ENCODE data around the gene ARHGAP10. TPM values are rescaled to one million over a fixed set of nuclear protein-coding genes. Genes with fewer than 3 reads are reported as not detected.
A peak's percentile ranks its signal among the peaks of the same experiment; 100 is the strongest.

Gene ARHGAP10
- total and polyA plus RNA-seq, 3 donors from 2014 or later = 17.4 to 108 (median 83.5) TPM

DNA sequence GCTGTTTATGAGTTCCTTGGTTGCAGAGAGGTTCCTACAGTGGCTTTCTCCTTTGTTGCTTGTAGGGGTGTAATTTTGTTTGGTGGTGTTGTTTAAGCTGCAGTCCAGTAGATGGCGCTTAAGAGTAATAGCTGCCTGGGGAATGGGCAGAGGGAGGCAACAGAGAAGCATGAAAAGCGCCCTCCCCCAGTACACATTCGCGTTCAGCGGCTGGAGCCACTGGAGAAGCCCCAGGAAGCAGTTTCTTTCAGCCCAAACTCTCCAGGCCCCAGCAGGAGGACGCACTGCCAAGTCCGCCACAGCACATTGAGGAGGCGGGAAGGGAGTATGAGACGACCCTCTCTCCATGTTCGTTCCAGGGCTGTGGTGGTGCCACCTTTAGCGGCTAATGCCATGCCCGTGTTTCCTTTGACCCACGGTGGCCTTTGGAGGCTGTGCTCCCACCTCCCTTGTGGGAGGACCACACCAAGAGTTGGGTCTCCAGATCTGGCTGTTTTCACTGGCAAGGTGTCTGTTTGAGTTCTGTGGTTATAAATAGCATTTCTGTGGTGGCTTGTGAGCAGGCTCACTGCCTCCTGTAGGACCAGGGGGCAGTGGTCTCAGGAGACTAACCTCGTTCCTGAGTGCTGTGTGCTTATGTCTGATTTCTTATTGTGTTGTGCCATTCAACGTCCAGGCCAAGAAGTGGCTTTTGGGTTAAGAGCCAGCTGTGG, 252.3 kb downstream of the ARHGAP10 start:
- H3K27ac ChIP-seq = no peak overlapping the region
- H3K27me3 ChIP-seq = no peaks in the 10 kb centered on the region
- H3K4me1 ChIP-seq = no peaks in the 10 kb centered on the region
- H3K36me3 ChIP-seq (ENCODE audit: low read depth, missing control alignments) = no peaks in the 10 kb centered on the region
- no peak overlapping the region for H3K4me3 ChIP-seq
- peak; percentile 28 for DNase-seq
- TF ChIP-seq POLR2A (IDR thresholded peaks at IDR 0.05) = no peak
- TF ChIP-seq, protein P1, sequence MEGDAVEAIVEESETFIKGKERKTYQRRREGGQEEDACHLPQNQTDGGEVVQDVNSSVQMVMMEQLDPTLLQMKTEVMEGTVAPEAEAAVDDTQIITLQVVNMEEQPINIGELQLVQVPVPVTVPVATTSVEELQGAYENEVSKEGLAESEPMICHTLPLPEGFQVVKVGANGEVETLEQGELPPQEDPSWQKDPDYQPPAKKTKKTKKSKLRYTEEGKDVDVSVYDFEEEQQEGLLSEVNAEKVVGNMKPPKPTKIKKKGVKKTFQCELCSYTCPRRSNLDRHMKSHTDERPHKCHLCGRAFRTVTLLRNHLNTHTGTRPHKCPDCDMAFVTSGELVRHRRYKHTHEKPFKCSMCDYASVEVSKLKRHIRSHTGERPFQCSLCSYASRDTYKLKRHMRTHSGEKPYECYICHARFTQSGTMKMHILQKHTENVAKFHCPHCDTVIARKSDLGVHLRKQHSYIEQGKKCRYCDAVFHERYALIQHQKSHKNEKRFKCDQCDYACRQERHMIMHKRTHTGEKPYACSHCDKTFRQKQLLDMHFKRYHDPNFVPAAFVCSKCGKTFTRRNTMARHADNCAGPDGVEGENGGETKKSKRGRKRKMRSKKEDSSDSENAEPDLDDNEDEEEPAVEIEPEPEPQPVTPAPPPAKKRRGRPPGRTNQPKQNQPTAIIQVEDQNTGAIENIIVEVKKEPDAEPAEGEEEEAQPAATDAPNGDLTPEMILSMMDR (IDR thresholded peaks at IDR 0.05) = peak; percentile 15 to 52 (median 41)
- intact Hi-C loops (cut with DNase I; ENCODE audit: low total_unique reads) = no loop called here
- WGBS, 2 donors = 75 to 83% methylated on average over 15 of the region's 15 CpGs
- no peaks in the 10 kb centered on the region for H3K9me3 ChIP-seq

DNA sequence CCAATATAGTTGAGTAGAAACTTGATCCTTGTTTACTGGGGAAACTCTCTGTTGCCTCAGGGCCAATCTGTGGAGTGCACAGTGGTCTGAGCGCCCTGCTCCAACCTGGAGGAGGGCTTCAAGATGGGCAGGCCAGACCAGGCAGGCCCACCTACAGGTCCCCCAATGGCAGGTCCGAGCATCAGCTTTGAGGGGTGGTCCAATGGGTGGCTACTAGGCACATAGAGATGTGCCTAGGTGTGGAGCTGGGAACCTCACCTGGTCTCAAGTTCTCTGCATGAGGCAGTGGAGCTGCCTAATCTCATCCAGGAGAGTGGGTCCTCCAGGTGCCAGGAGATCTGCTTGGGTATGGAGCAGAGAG, 252.9 kb downstream of the ARHGAP10 start:
- DNase-seq = no peak
- Histone ChIP-seq H3K9me3 (no peaks in the 10 kb centered on the region), H3K4me1 (no peaks in the 10 kb centered on the region), H3K27me3 (no peaks in the 10 kb centered on the region), H3K27ac (no peak overlapping the region), H3K4me3 (no peak overlapping the region), H3K36me3 (ENCODE audit: low read depth, missing control alignments) (no peaks in the 10 kb centered on the region)
- 100% methylated on average over 2 of the region's 2 CpGs; no CpG with 5 or more reads in 1 of the 2 donors for WGBS, 2 donors
- intact Hi-C loops (cut with DNase I; ENCODE audit: low total_unique reads) = no loop called here
- no peak for TF ChIP-seq POLR2A (IDR thresholded peaks at IDR 0.05)
- TF ChIP-seq, protein P1 (IDR thresholded peaks at IDR 0.05) = no peak

DNA sequence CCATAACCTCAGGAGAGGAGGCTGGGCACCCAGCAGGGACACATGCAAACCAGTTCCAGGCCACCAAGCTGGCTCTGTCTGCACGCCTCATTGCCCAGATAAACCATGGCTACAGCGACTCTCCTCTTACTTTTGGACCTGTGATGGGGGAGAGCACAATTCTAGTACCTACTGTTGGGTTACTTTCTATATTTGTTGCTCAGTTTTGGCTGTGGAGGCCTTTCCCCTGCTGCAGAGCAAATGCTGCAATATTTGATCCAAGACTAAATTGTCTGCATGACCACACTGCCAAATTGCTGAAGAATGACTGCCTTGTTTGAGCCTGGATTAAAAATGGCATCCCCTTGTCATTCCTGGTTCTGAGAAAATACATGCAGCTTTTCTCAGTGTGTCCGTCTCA, 253.5 kb downstream of the ARHGAP10 start:
- Histone ChIP-seq H3K27ac (no peak overlapping the region), H3K4me3 (no peak overlapping the region), H3K27me3 (no peaks in the 10 kb centered on the region), H3K4me1 (no peaks in the 10 kb centered on the region), H3K36me3 (ENCODE audit: low read depth, missing control alignments) (no peaks in the 10 kb centered on the region), H3K9me3 (no peaks in the 10 kb centered on the region)
- no peak for TF ChIP-seq POLR2A (IDR thresholded peaks at IDR 0.05)
- TF ChIP-seq, protein P1 (IDR thresholded peaks at IDR 0.05) = no peak
- no peak for DNase-seq
- intact Hi-C loops (cut with DNase I; ENCODE audit: low total_unique reads) = no loop called here
- 96% methylated on average over 3 of the region's 3 CpGs for WGBS, 2 donors

DNA sequence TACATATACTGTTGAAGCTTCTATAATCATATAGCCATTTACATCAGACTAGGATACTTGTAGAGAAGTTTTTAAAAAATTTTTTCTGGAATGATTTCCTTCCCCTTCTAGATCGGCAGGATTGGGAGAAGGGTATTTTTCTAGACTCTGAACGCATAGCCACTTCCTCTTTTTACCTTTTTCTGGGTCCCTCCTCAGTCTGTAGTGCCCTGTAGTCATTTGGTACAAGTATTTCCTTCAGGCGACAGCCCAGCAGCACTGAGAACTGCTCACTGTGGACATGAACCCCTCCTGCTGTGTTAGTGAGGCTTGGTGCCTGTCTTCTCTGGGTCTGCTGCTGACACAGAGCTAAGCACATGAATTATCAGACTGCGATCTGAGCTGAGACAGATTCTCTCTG, 255.4 kb downstream of the ARHGAP10 start:
- 92 to 96% methylated on average over 4 of the region's 4 CpGs for WGBS, 2 donors
- Histone ChIP-seq H3K9me3 (no peaks in the 10 kb centered on the region), H3K36me3 (ENCODE audit: low read depth, missing control alignments) (no peaks in the 10 kb centered on the region), H3K4me3 (no peak overlapping the region), H3K4me1 (no peaks in the 10 kb centered on the region), H3K27ac (no peak overlapping the region), H3K27me3 (no peaks in the 10 kb centered on the region)
- TF ChIP-seq, protein P1 (IDR thresholded peaks at IDR 0.05) = no peak
- TF ChIP-seq POLR2A (IDR thresholded peaks at IDR 0.05) = no peak
- intact Hi-C loops (cut with DNase I; ENCODE audit: low total_unique reads) = no loop called here
- no peak for DNase-seq

Data from testis (tissue), 3 donors.